PC-3 (cell line): ENCODE measurements around the gene RALGPS1. TPM values are rescaled to one million over a fixed set of nuclear protein-coding genes. Genes with fewer than 3 reads are reported as not detected.
A peak's percentile ranks its signal among the peaks of the same experiment; 100 is the strongest.

Source experiments
- ATAC-seq: fragments of 200-7000 bp; cut with Tn5 transposase; 2 replicates; pipeline ENCODE4 v1.9.1; 2020; ENCODE audit warnings: mild to moderate bottlenecking, moderate library complexity
- BruUV-seq: library from RNA; stranded (reverse); fragments of 400-500 nt; replicated peaks from 2 replicates; lab custom pipeline; 2021; lab: Mats Ljungman, UMichigan
- CTCF ChIA-PET: fragments of 300-600 bp; sonication (Branson Sonifier 250); formaldehyde crosslinking; loops from one replicate; lab custom pipeline; 2022; ENCODE audit warnings: antibody characterized with exemption; lab: Charles Lee
- POLR2A ChIA-PET: fragments of 300-600 bp; sonication (Branson Sonifier 250); formaldehyde crosslinking; loops from one replicate; lab custom pipeline; 2022; ENCODE audit warnings: antibody characterized with exemption; ENCODE audit not compliant: unreplicated experiment; lab: Charles Lee
- DNase-seq: peaks from one replicate; pipeline ENCODE4 v3.0.0-alpha.2; 2015
- H2AFZ ChIP-seq: fragments of 300-600 bp; sonication (generic); 2 replicates; pipeline ENCODE4 v1.6.0; 2016; ENCODE audit warnings: antibody characterized with exemption, low read length
- H3F3A ChIP-seq: fragments of 300-600 bp; sonication (generic); one replicate; pipeline ENCODE4 v1.6.0; 2017; ENCODE audit warnings: antibody characterized with exemption, low read length, control low read depth, mild to moderate bottlenecking; ENCODE audit not compliant: unreplicated experiment
- H3K27ac ChIP-seq: fragments of 300-600 bp; sonication (generic); 2 replicates; pipeline ENCODE4 v1.5.1; 2016; ENCODE audit warnings: mild to moderate bottlenecking, low read length
- H3K27me3 ChIP-seq: fragments of 300-600 bp; sonication (generic); 2 replicates; pipeline ENCODE4 v1.6.1; 2016; ENCODE audit warnings: low read length, mixed read lengths
- H3K36me3 ChIP-seq: fragments of 300-600 bp; sonication (generic); 2 replicates; pipeline ENCODE4 v1.6.1; 2016; ENCODE audit warnings: low read depth, mixed run types, low read length, mixed read lengths
- H3K4me1 ChIP-seq: fragments of 300-600 bp; sonication (generic); 2 replicates; pipeline ENCODE4 v1.5.1; 2016; ENCODE audit warnings: low read length; ENCODE audit not compliant: insufficient read depth
- H3K4me2 ChIP-seq: fragments of 300-600 bp; sonication (generic); 2 replicates; pipeline ENCODE4 v1.6.0; 2016; ENCODE audit warnings: low read length
- H3K4me3 ChIP-seq: fragments of 300-600 bp; sonication (generic); 2 replicates; pipeline ENCODE4 v1.5.1; 2016; ENCODE audit warnings: mild to moderate bottlenecking, low read length, mixed read lengths
- H3K79me2 ChIP-seq: fragments of 300-600 bp; sonication (generic); 2 replicates; pipeline ENCODE4 v1.6.1; 2017; ENCODE audit warnings: low read length, mixed read lengths
- H3K9ac ChIP-seq: fragments of 300-600 bp; sonication (generic); 2 replicates; pipeline ENCODE4 v1.6.0; 2016; ENCODE audit warnings: mild to moderate bottlenecking, low read length
- H3K9me2 ChIP-seq: fragments of 300-600 bp; sonication (generic); replicated peaks from 2 replicates; pipeline ENCODE4 v1.6.1; 2016; ENCODE audit warnings: mixed run types, low read length, mixed read lengths
- H3K9me3 ChIP-seq: fragments of 300-600 bp; sonication (generic); 2 replicates; pipeline ENCODE4 v1.6.1; 2016; ENCODE audit warnings: low read length, mixed read lengths
- H4K20me1 ChIP-seq: fragments of 300-600 bp; sonication (generic); 2 replicates; pipeline ENCODE4 v1.6.1; 2016; ENCODE audit warnings: low read length, mixed read lengths
- EZH2 ChIP-seq: fragments of 300-600 bp; sonication (generic); IDR thresholded peaks from one replicate; pipeline ENCODE4 v1.6.1; 2017; ENCODE audit warnings: antibody characterized with exemption, mild to moderate bottlenecking, low read length; ENCODE audit not compliant: unreplicated experiment
- EZH2phosphoT487 ChIP-seq: fragments of 300-600 bp; sonication (generic); IDR thresholded peaks from 2 replicates; pipeline ENCODE4 v1.6.1; 2018; ENCODE audit warnings: mild to moderate bottlenecking, antibody characterized with exemption, low read length, borderline replicate concordance
- intact Hi-C: fragments of 100-400 bp; cut with micrococcal nuclease; formaldehyde crosslinking; loops from 2 replicates; pipeline ENCODE4 v1.9.0; 2023
- total RNA-seq: library from RNA; depleted of rRNA; stranded (reverse); fragments of >200 nt; gene quantifications from 2 replicates; pipeline ENCODE4 v1.2.3, GENCODE V29; 2014
- TF ChIP-seq, protein P1 (sequence below): fragments of 300-600 bp; sonication (generic); conservative IDR thresholded peaks from 2 replicates; pipeline ENCODE4 v1.5.1; 2017; ENCODE audit warnings: antibody characterized with exemption, low read depth, mild to moderate bottlenecking, low read length

Gene RALGPS1
- total RNA-seq, 1 experiment from 2014 or later: 10.2 TPM

DNA sequence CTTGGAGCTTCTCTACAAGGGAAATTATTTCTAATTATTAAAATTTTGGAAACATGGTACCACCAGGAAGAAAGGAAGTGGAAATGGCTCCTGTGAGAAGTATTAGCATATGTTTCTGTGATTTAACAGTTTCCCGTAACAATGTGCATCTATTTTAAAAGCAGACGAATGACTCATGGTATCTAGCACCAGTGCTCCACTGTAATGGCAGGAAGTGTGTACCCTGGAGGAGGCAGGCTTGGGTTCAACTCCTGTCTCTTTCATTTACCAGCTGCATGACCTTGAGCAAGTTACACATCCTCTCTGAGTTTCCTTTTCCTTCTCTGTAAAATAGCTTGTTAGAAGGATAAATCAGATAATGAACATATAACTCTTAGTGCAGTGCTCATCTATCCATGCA lies 248.8 kb downstream of the RALGPS1 start:
- H3K4me3 ChIP-seq: no peak overlapping the region
- CTCF ChIA-PET: no interaction called here
- ATAC-seq: peak; percentile 22; the same call in 1 of the 2 replicates
- POLR2A ChIA-PET: no interaction called here
- H4K20me1 ChIP-seq: no peaks in the 10 kb centered on the region
- no peaks in the 10 kb centered on the region for H3F3A ChIP-seq
- TF ChIP-seq EZH2 (no peak), EZH2phosphoT487 (no peak)
- TF ChIP-seq, protein P1, sequence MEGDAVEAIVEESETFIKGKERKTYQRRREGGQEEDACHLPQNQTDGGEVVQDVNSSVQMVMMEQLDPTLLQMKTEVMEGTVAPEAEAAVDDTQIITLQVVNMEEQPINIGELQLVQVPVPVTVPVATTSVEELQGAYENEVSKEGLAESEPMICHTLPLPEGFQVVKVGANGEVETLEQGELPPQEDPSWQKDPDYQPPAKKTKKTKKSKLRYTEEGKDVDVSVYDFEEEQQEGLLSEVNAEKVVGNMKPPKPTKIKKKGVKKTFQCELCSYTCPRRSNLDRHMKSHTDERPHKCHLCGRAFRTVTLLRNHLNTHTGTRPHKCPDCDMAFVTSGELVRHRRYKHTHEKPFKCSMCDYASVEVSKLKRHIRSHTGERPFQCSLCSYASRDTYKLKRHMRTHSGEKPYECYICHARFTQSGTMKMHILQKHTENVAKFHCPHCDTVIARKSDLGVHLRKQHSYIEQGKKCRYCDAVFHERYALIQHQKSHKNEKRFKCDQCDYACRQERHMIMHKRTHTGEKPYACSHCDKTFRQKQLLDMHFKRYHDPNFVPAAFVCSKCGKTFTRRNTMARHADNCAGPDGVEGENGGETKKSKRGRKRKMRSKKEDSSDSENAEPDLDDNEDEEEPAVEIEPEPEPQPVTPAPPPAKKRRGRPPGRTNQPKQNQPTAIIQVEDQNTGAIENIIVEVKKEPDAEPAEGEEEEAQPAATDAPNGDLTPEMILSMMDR: no peak
- H3K9me2 ChIP-seq: no peaks in the 10 kb centered on the region
- peaks cover 17% of the 10 kb centered on the region for H3K4me1 ChIP-seq
- DNase-seq: no peak
- BruUV-seq: no TSS peak
- H2AFZ ChIP-seq: no peak overlapping the region
- no peaks in the 10 kb centered on the region for H3K79me2 ChIP-seq
- intact Hi-C loops: no loop called here
- no peaks in the 10 kb centered on the region for H3K27me3 ChIP-seq
- H3K9me3 ChIP-seq: no peaks in the 10 kb centered on the region
- no peak overlapping the region for H3K4me2 ChIP-seq
- no peak overlapping the region for H3K9ac ChIP-seq
- H3K36me3 ChIP-seq: no peaks in the 10 kb centered on the region
- H3K27ac ChIP-seq: no peak overlapping the region

DNA sequence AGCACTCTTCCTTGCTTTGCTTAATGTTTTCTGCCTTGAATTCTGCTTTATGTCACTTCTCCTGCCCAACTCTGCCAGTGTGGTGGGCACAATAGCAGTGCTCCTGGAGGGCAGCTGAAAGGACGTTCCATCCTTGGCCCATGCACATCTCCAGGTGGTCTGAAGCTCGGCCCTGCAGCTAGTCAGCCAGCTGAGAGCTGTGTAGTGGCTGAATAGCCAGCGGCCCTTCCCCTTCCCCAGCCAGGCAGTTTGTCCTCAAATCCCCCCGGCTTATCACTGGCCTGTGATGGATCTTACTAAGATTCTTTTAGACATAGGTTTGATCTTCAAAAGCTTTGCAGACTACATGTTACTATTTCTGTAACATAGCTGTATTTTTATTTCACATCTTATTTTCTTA lies 250.5 kb downstream of the RALGPS1 start:
- no peak overlapping the region for H2AFZ ChIP-seq
- ChIA-PET CTCF (no interaction called here), POLR2A (no interaction called here)
- intact Hi-C loops: no loop called here
- DNase-seq (no peak), ATAC-seq (no peak)
- peaks cover 17% of the 10 kb centered on the region for H3K4me1 ChIP-seq
- H3K9me2 ChIP-seq: no peaks in the 10 kb centered on the region
- H3K4me3 ChIP-seq: no peak overlapping the region
- TF ChIP-seq EZH2phosphoT487 (no peak), EZH2 (no peak)
- TF ChIP-seq, protein P1: no peak
- H3K9ac ChIP-seq: no peak overlapping the region
- no peaks in the 10 kb centered on the region for H3K9me3 ChIP-seq
- no peaks in the 10 kb centered on the region for H3K36me3 ChIP-seq
- H3K4me2 ChIP-seq: no peak overlapping the region
- no peaks in the 10 kb centered on the region for H3K27me3 ChIP-seq
- no peaks in the 10 kb centered on the region for H3F3A ChIP-seq
- BruUV-seq: no TSS peak
- H3K27ac ChIP-seq: no peak overlapping the region
- H3K79me2 ChIP-seq: no peaks in the 10 kb centered on the region
- H4K20me1 ChIP-seq: no peaks in the 10 kb centered on the region

DNA sequence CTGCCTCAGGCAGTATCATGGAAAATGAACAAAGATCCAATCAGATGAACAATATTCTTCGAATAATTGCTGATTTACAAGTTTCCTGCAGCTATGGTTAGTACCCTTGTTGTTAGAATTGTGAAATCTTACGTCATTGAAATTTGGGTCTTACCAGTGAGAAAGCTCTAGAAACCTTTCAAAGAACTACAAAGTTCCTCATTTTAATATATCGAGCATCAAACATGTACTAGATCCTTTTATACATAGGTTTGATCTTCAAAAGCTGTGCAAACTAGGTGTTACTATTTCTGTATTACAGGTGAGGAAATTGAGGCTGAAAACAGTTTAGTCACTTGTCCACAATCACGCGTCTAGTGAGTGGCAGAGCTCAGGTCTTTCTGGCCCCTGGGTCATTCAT lies 251.5 kb downstream of the RALGPS1 start:
- ChIA-PET CTCF (no interaction called here), POLR2A (no interaction called here)
- Histone ChIP-seq H3K9me3 (no peaks in the 10 kb centered on the region), H3K27me3 (no peaks in the 10 kb centered on the region), H3K9ac (no peak overlapping the region), H3F3A (no peaks in the 10 kb centered on the region), H3K79me2 (no peaks in the 10 kb centered on the region), H3K9me2 (no peaks in the 10 kb centered on the region), H2AFZ (no peak overlapping the region), H3K36me3 (no peaks in the 10 kb centered on the region), H4K20me1 (no peaks in the 10 kb centered on the region), H3K4me1 (peaks cover 17% of the 10 kb centered on the region), H3K27ac (no peak overlapping the region), H3K4me2 (no peak overlapping the region), H3K4me3 (no peak overlapping the region)
- intact Hi-C loops: no loop called here
- no TSS peak for BruUV-seq
- DNase-seq: no peak
- TF ChIP-seq EZH2phosphoT487: no peak
- TF ChIP-seq, protein P1: no peak
- no peak for ATAC-seq
